ENCODE results near the gene FBXW5.

- TF ChIP-seq EZH2 (IDR thresholded peaks at IDR 0.05) (no peak), FOXP2 (optimal IDR thresholded peaks at IDR 0.05; ENCODE audit: control extremely low read depth, extremely low read length, insufficient read depth) (no peak)
Measured at GRCh38 chr9:136923881-136924280, 20.7 kb downstream of the FBXW5 start.

Measured in SK-N-MC (cell line).